Measurements from ENCODE around the gene VIPR2. TPM values are rescaled to one million over a fixed set of nuclear protein-coding genes. Genes with fewer than 3 reads are reported as not detected.
A peak's percentile ranks its signal among the peaks of the same experiment; 100 is the strongest.

VIPR2 gene
- total RNA-seq, 4 donors from 2014 or later: 0.59 to 0.64 (median 0.60) TPM; not detected in 1

DNA sequence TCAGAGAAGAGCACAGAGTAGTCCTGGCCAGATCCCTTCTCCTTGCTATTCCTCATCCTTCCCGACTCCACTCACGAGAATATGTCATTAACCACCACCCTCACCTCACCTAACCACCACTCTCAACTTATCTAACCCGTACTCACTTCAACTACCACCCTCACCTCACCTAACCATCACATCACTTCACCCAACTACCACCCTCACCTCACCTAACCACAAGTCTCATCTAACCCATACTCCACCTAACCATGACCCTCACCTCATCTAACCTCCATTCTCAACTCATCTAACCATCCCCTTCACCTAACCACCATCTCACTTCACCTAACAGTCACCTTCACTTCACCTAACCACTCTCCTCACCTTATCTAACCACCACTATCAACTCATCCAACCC is 85.0 kb downstream of the VIPR2 start:
- TF ChIP-seq POLR2A (IDR thresholded peaks at IDR 0.05) (no peak), POLR2AphosphoS5 (IDR thresholded peaks at IDR 0.05) (no peak), EP300 (IDR thresholded peaks at IDR 0.05) (no peak)
- TF ChIP-seq, protein P1, sequence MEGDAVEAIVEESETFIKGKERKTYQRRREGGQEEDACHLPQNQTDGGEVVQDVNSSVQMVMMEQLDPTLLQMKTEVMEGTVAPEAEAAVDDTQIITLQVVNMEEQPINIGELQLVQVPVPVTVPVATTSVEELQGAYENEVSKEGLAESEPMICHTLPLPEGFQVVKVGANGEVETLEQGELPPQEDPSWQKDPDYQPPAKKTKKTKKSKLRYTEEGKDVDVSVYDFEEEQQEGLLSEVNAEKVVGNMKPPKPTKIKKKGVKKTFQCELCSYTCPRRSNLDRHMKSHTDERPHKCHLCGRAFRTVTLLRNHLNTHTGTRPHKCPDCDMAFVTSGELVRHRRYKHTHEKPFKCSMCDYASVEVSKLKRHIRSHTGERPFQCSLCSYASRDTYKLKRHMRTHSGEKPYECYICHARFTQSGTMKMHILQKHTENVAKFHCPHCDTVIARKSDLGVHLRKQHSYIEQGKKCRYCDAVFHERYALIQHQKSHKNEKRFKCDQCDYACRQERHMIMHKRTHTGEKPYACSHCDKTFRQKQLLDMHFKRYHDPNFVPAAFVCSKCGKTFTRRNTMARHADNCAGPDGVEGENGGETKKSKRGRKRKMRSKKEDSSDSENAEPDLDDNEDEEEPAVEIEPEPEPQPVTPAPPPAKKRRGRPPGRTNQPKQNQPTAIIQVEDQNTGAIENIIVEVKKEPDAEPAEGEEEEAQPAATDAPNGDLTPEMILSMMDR (IDR thresholded peaks at IDR 0.05): no peak
- WGBS: 93% methylated on average over 3 of the region's 3 CpGs
- no peak for DNase-seq (ENCODE audit: low spot score in 2 of 2)
- no peaks in the 10 kb centered on the region for H3K36me3 ChIP-seq
- no peak overlapping the region for H3K27ac ChIP-seq
- H3K27me3 ChIP-seq: peaks cover 5% of the 10 kb centered on the region
- no peaks in the 10 kb centered on the region for H3K9me3 ChIP-seq
- no peak overlapping the region for H3K4me3 ChIP-seq
- no peaks in the 10 kb centered on the region for H3K4me1 ChIP-seq

DNA sequence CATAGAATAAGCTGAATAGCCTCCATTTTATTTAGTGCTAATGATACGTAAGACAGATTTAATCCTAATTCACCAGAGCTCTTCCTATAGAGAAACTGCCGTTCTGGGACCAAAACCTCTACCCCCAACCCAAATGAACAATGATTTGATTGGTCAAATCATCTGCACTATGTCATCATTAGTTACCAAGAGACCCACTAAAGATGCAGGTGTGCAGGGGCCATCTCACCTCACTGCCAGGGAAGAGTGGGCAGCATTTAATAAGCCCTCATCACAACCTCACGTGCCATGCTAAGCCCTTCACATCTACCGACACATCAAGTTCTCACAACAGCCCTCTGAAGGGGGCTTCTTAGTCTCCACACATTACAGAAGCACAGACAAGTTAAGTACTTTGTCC is 87.0 kb downstream of the VIPR2 start:
- H3K27ac ChIP-seq: no peak overlapping the region
- H3K9me3 ChIP-seq: no peaks in the 10 kb centered on the region
- no peak for TF ChIP-seq POLR2A (IDR thresholded peaks at IDR 0.05)
- no peak for TF ChIP-seq EP300 (IDR thresholded peaks at IDR 0.05)
- no peak for TF ChIP-seq POLR2AphosphoS5 (IDR thresholded peaks at IDR 0.05)
- TF ChIP-seq, protein P1 (IDR thresholded peaks at IDR 0.05): no peak
- no peaks in the 10 kb centered on the region for H3K36me3 ChIP-seq
- no peaks in the 10 kb centered on the region for H3K4me1 ChIP-seq
- no peak overlapping the region for H3K4me3 ChIP-seq
- H3K27me3 ChIP-seq: peaks cover 5% of the 10 kb centered on the region
- no peak for DNase-seq (ENCODE audit: low spot score in 2 of 2)
- WGBS: 92% methylated on average over 4 of the region's 4 CpGs

DNA sequence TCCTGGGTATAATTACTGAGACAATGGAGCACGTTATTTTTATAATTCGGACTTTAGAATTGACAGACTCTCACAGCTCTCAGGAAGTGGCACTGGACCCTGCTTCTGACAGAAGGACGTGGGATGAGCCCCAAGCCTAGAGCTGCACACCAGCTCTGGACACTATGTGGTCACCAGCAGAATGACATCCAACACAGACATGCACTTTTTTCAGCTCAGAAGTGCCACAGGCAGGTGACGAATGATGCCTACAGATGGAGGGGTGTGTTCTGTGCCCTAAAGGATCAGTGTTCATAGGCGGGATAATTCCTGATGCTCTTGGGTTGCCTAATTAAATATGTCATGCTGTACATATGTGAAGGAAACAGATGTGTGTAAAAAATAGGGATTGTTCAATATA is 87.9 kb downstream of the VIPR2 start:
- TF ChIP-seq, protein P1 (IDR thresholded peaks at IDR 0.05): no peak
- TF ChIP-seq POLR2AphosphoS5 (IDR thresholded peaks at IDR 0.05) (no peak), EP300 (IDR thresholded peaks at IDR 0.05) (no peak), POLR2A (IDR thresholded peaks at IDR 0.05) (no peak)
- Histone ChIP-seq H3K27ac (no peak overlapping the region), H3K27me3 (peaks cover 1% of the 10 kb centered on the region), H3K4me3 (no peak overlapping the region), H3K9me3 (no peaks in the 10 kb centered on the region), H3K4me1 (no peaks in the 10 kb centered on the region), H3K36me3 (no peaks in the 10 kb centered on the region)
- WGBS: 70% methylated on average over 5 of the region's 5 CpGs
- peak in 1 of 2 donors; percentile 23 for DNase-seq (ENCODE audit: low spot score in 2 of 2)

DNA sequence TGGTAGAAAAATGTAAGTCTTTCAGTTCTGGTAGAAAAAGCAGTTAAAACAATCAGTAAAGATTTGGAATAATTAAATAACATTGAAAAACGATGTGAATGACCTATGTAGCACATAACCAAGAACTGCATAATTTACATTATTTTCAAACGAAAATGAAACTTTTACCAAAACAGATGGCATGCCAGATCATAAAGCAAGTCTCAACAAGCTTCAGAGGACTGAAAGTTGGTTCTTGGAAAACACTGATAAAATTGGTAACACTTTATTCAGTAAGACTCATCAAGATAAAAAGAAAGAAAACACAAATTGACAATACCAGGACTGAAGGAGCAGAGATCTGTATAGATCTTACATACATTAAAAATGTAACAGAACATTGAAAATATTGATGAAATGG is 92.8 kb downstream of the VIPR2 start:
- WGBS: 32% methylated on average over 2 of the region's 2 CpGs
- no peak for DNase-seq (ENCODE audit: low spot score in 2 of 2)
- H3K4me3 ChIP-seq: no peak overlapping the region

DNA sequence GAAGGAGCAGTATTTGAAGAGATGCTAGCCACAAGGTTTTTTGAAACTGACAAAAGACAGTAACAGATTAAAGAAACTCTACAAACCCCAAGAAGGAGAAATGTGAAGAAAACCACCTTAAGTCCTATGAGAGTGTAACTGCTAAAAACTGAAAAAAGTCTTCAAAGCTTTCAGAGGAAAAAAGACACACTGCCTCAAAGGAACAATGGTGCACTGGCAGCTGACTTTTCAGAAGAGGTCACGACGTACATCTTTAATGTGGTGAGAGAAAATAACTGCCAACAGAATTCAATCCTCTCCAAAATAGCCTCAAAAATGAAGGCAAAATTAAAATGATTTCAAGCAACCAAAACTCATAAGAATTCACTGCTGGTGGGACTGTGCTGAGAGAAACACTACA is 94.0 kb downstream of the VIPR2 start:
- 81% methylated on average over 2 of the region's 2 CpGs for WGBS
- Histone ChIP-seq H3K9me3 (no peaks in the 10 kb centered on the region), H3K4me1 (no peaks in the 10 kb centered on the region), H3K4me3 (no peak overlapping the region), H3K27me3 (no peaks in the 10 kb centered on the region), H3K27ac (no peak overlapping the region), H3K36me3 (no peaks in the 10 kb centered on the region)
- DNase-seq (ENCODE audit: low spot score in 2 of 2): no peak
- TF ChIP-seq, protein P1 (IDR thresholded peaks at IDR 0.05): no peak
- TF ChIP-seq POLR2AphosphoS5 (IDR thresholded peaks at IDR 0.05): no peak
- no peak for TF ChIP-seq POLR2A (IDR thresholded peaks at IDR 0.05)
- TF ChIP-seq EP300 (IDR thresholded peaks at IDR 0.05): no peak

More for the DNA sequence above, 92.8 kb downstream of the VIPR2 start:
- H3K27ac ChIP-seq: no peak overlapping the region
- TF ChIP-seq POLR2A (IDR thresholded peaks at IDR 0.05) (no peak), POLR2AphosphoS5 (IDR thresholded peaks at IDR 0.05) (no peak), EP300 (IDR thresholded peaks at IDR 0.05) (no peak)
- TF ChIP-seq, protein P1 (IDR thresholded peaks at IDR 0.05): no peak
- H3K27me3 ChIP-seq: no peaks in the 10 kb centered on the region
- H3K4me1 ChIP-seq: no peaks in the 10 kb centered on the region
- H3K36me3 ChIP-seq: no peaks in the 10 kb centered on the region
- H3K9me3 ChIP-seq: no peaks in the 10 kb centered on the region

All from suprapubic skin (tissue), 4 donors.